ENCODE data around the gene GID8. TPM values are rescaled to one million over a fixed set of nuclear protein-coding genes. Genes with fewer than 3 reads are reported as not detected.

Gene GID8
- total RNA-seq, 4 donors from 2014 or later: 22.4 to 30.1 (median 25.6) TPM

DNA sequence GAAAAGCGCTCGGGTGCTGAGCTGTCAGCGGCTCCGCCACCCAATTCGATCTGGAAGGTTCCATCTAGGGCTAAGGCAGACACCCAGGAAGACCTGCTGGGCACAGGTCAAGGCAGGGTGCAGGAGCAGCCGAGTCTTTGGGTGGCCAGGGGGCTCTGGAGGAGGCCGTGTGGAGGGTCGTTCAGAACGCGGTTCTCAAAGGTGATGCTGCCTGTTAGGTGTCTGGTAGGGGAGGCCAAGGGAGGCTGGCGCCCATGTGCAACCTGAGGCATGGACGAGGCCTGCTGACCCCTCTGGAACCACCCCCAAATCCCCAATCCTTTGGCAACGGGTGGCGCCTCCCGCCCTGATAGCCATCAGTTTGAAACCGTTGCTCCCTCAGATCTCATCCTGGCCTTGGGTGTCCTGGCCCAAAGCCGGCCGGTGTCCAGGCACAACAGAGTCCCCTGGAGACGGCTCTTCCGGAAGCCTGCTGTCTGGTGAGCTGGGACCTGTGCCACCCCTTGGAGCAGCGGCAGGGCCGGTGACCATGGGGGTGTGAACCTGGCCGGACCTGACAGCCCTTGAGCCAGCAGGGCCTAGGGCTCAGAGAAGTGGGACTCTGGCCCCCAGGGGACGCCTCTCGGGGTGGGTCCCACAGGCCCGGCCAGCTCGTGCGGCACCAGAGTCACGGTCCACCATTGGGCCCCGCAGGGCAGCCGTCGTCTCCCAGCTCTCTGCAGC lies 25.1 kb downstream of the GID8 start:
- Histone ChIP-seq H3K4me1 (no peaks in the 10 kb centered on the region), H3K9me3 (no peaks in the 10 kb centered on the region), H3K27me3 (no peaks in the 10 kb centered on the region), H3K4me3 (no peak overlapping the region), H3K27ac (replicated peaks in 1 of 4) (no peak overlapping the region), H3K36me3 (peaks cover 0 to 52% (median 15%) of the 10 kb centered on the region in 4 donors)
- WGBS: 94% methylated on average over 7 of the region's 32 CpGs
- TF ChIP-seq EP300 (IDR thresholded peaks at IDR 0.05) (no peak), CTCF (IDR thresholded peaks at IDR 0.05) (no peak), POLR2A (IDR thresholded peaks at IDR 0.05; ENCODE audit: low read depth) (no peak), POLR2AphosphoS5 (IDR thresholded peaks at IDR 0.05) (no peak)
- intact Hi-C loops (cut with DNase I): no loop called here
- DNase-seq (ENCODE audit: extremely low spot score): no peak

DNA sequence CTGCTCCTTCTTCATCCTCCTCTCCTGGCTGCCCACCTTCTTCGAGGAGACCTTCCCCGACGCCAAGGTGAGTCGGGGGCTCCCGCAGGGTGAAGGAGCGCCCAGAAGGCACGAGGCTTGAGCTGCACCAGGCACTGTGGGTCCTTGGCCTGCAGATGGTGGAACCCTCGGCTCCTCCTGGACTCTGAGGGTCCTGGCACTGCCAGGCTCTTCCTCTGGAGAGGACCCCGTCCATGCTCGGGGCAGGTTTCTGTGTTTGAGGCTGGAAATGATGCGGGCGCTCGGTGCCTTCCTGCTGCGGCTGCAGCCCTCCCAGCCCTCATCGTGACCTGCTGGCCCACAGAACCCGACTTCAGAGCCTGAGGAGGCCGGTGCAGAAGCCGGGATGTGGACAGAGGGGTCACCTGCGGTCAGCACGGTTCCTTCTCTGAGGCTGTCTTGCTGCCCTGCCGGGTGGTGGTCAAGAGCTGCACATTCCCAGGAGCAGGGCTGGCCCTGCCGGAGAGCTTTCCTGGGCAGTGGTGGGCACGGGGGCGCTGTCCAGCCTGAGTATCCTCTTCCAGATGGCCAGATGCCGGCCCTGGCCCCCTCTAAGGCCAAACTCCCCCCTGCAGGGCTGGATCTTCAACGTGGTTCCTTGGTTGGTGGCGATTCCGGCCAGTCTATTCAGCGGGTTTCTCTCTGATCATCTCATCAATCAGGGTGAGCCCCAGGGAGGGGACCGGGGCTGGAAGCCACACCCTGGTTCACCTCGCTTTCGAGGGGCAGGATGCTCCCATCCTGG lies 25.9 kb downstream of the GID8 start:
- no peak for DNase-seq (ENCODE audit: extremely low spot score)
- Histone ChIP-seq H3K27ac (replicated peaks in 1 of 4) (no peak overlapping the region), H3K4me1 (no peaks in the 10 kb centered on the region), H3K27me3 (peaks cover 0 to 2% (median 0%) of the 10 kb centered on the region in 4 donors), H3K4me3 (no peak overlapping the region), H3K36me3 (peaks cover 0 to 45% (median 15%) of the 10 kb centered on the region in 4 donors), H3K9me3 (no peaks in the 10 kb centered on the region)
- WGBS: 91% methylated on average over 29 of the region's 32 CpGs
- intact Hi-C loops (cut with DNase I): no loop called here
- TF ChIP-seq CTCF (IDR thresholded peaks at IDR 0.05): no peak
- TF ChIP-seq EP300 (IDR thresholded peaks at IDR 0.05): no peak

DNA sequence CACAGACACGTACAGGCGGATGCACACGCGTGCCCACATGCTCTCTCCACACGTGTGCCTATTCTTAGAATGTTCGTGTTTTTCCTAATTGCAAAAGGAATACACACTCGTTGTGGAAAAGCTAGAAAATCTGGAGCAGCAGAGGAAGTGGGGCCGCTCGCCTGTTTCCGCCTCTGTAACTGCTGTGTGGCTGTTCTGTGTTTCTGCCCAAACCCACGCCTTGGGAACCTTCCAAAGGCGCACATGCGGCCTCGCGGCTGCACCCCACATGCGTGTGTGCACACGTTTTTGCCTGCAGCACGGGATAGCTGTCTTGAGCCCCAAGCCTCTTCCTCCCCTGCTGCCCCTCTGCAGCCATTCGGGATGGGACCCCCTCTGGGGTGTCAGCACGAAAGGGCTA lies 26.8 kb downstream of the GID8 start:
- no peaks in the 10 kb centered on the region for H3K9me3 ChIP-seq
- peaks cover 0 to 11% (median 0%) of the 10 kb centered on the region in 4 donors for H3K27me3 ChIP-seq
- H3K36me3 ChIP-seq: peaks cover 0 to 44% (median 15%) of the 10 kb centered on the region in 4 donors
- intact Hi-C loops (cut with DNase I): no loop called here
- DNase-seq (ENCODE audit: extremely low spot score): no peak
- H3K4me1 ChIP-seq: no peaks in the 10 kb centered on the region
- 67% methylated on average over 19 of the region's 20 CpGs for WGBS
- no peak overlapping the region for H3K4me3 ChIP-seq
- no peak overlapping the region for H3K27ac ChIP-seq (replicated peaks in 1 of 4)
- TF ChIP-seq POLR2A (IDR thresholded peaks at IDR 0.05; ENCODE audit: low read depth): no peak
- TF ChIP-seq EP300 (IDR thresholded peaks at IDR 0.05): no peak
- no peak for TF ChIP-seq CTCF (IDR thresholded peaks at IDR 0.05)
- TF ChIP-seq POLR2AphosphoS5 (IDR thresholded peaks at IDR 0.05): no peak

DNA sequence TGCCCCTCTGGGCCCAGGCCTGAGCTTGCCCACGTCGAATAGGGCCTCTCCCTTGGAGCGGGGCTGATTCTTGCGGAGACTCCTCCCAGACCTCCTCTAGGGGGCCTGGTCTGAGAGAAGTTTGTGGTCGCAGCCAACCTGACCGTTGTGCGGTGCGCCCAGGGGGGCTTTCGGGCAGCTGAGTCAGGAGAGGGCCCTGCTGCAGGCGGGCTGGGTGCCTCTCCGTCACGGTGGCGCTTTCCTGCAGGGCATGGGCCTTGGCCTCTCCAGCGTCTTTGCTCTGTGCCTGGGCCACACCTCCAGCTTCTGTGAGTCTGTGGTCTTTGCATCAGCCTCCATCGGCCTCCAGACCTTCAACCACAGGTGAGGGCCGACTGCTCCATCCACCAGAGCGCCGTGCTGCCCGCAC lies 27.4 kb downstream of the GID8 start:
- 94% methylated on average over 11 of the region's 19 CpGs for WGBS

More for the DNA sequence above, 27.4 kb downstream of the GID8 start:
- Histone ChIP-seq H3K27me3 (peaks cover 0 to 18% (median 2%) of the 10 kb centered on the region in 4 donors), H3K4me3 (no peak overlapping the region), H3K36me3 (peaks cover 0 to 44% (median 15%) of the 10 kb centered on the region in 4 donors), H3K4me1 (no peaks in the 10 kb centered on the region), H3K27ac (replicated peaks in 1 of 4) (no peak overlapping the region), H3K9me3 (no peaks in the 10 kb centered on the region)
- TF ChIP-seq POLR2AphosphoS5 (IDR thresholded peaks at IDR 0.05): no peak
- TF ChIP-seq CTCF (IDR thresholded peaks at IDR 0.05): no peak
- intact Hi-C loops (cut with DNase I): no loop called here
- DNase-seq (ENCODE audit: extremely low spot score): no peak

All from esophagus muscularis mucosa (tissue), 4 donors.